ENCODE data around the gene RPL10A.

Gene RPL10A

GRCh38 chr6:35473075-35473849 lies 5.1 kb downstream of the RPL10A start:
- Histone ChIP-seq H3K27ac (peak overlapping the region in 1 of 21 experiments; percentile 6), H3K4me3 (no peak overlapping the region)

DNA sequence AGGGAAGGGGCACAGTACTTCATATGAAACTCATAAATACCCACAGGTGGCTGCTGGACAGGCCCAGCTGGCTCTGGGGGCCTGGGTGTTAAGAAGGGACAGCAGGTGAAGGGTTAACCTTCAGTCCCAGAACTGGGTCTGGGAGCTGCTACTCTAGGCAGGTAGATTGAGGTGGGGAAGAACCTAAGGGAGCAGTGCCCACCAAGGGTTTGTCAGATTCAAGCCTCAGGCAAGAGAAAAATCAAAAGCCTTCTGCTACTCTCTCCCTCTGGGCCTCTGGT lies 5.6 kb downstream of the RPL10A start:
- H3K4me3 ChIP-seq = no peak overlapping the region
- peak overlapping the region in 1 of 21 experiments; percentile 6 for H3K27ac ChIP-seq

- Histone ChIP-seq H3K4me3 (no peak overlapping the region), H3K27ac (peak overlapping the region in 1 of 21 experiments; percentile 6)
Observed at GRCh38 chr6:35474131-35474941, 6.1 kb downstream of the RPL10A start.

DNA sequence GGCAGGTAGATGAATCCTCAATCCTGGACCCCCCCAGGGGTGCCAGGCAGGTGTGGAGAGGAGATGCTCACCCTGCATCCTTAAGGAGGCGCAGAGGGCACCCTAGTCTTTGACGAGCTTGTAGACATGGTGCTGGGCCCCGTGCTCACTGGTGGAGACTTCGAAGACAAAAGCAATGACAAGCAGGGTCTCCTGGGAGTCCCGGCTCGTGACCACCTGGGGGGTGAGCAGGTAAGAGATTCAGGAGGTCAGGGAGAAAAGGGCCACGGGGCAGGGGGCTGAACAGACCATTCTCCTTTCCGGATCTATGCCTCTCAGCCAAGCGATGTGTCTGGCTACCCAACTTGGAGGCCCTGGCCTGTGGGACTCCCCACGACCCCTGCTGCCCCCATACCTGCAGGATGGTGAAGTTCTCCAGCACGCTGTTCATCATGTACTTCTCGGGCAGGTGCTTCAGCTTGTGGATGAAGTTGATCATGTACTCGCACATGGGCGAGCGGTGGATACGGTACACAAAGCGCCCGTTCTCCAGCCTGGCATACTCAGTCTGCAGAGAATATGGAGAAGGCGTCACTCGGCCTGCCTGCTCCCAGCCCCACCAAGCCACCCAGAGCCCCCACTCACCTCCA lies 6.9 kb downstream of the RPL10A start:
- no peak overlapping the region for H3K4me3 ChIP-seq
- H3K27ac ChIP-seq = no peak overlapping the region

- no peak overlapping the region for H3K27ac ChIP-seq
- H3K4me3 ChIP-seq = no peak overlapping the region
Observed at GRCh38 chr6:35475573-35475972, 7.4 kb downstream of the RPL10A start.

DNA sequence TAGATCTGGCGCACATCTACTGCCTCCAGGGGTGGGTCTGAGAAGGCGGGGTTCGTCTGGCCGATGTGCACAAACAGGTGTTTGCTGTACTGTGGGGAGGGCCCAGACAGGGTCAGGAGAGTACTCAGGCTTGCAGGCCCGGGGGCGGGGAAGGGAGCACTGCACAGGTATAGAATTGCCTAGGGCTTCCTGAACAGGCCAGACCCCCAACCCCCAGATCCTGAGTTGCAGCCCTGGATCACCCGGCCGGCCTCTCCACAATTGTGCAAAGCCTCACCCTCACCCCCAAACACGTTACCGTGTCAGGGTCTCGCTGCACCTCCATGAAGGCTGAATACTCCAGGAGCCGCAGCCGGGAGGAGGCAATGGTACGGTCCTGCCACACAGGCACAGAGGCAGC lies 7.8 kb downstream of the RPL10A start:
- Histone ChIP-seq H3K27ac (no peak overlapping the region), H3K4me3 (no peak overlapping the region)

- H3K4me3 ChIP-seq = no peak overlapping the region
Observed at GRCh38 chr6:35477028-35477427, 8.8 kb downstream of the RPL10A start.

DNA sequence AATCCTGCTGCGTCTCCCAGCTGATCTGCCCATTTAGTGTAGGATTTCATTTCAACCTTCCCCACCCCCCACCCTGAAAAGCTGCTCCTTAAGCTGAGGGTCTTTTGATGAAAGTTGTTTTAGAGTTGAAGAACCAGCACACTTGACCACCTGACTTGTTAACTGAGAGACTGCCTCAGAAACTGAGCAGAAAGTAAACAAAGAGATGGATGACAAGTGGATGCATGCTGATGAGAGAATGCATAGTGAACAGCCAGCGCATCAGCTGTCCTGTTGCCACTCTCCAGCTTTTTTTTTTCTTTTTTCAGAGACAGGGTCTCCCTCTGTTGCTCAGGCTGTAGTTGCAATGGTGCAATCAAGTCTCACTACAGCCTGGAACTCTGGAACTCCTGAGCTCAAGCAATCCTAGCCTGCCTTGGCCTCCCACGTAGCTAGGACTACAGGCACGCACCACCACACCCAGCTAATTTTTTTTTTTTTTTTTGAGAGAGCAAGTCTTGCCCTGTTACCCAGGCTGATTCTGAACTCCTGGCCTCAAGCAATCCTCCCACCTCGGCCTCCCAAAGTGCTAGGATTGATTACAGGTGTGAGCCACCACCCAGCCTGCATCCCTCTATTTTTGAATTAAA lies 9.5 kb downstream of the RPL10A start:
- Histone ChIP-seq H3K27ac (no peak overlapping the region), H3K4me3 (no peak overlapping the region)

More at GRCh38 chr6:35477028-35477427, 8.8 kb downstream of the RPL10A start:
- H3K27ac ChIP-seq = no peak overlapping the region

DNA sequence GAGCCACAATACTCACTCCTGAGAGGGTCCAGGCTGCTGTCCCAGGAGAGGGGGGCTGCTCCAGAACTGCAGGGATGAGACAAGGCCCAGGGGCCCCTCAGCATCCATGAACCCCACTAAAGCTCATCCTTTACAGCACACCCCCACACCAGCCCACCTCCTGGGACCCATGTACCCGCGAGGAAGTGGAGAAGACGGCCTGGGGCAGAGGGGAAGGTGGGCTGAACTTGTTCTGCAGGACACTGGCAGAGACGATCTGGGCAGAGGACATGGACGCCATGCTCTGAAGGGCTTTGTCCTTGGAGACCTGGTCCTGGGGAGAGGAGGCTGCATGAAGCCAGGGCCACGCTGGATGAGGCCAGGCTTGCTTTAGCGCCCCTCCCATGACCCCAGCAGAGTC lies 10.1 kb downstream of the RPL10A start:
- Histone ChIP-seq H3K27ac (no peak overlapping the region), H3K4me3 (no peak overlapping the region)

DNA sequence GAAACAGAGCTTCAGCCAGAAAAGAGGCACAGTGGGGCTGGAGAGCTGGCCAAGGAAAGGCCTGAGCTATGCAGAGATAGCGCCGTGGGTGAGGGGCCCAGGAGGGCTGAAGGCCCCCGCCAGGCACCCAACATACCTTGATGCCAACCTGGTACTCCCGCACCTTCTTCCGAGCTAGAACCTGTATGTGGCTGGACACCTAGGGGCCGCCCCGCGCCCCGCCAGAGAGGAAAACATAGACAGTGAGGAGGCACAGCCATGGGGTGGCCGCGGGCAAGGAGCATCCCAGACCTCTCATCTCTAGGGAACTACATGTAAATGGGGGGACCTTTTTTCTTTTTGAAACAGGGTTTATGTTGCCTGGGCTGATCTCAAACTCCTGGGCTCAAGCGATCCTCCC lies 12.0 kb downstream of the RPL10A start:
- H3K4me3 ChIP-seq = no peak overlapping the region
- H3K27ac ChIP-seq = no peak overlapping the region

DNA sequence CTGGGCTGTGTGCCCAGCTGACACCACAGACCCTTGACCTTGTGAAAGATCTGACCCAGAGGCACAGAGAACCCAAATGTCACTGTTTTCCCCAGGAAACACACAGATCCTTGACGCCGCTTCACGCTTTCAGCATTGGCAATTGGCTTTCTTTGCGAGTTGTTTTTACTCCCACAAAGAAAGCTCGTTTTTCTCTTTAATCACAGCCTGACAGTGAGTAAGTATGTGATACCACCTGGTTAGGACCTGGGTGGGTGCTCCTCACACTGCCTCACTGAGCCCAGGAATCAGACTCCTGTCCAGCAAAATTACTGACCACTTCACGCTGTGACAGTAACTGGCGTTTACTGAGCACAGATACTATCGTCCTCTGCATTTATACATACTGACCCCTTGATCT lies 13.0 kb downstream of the RPL10A start:
- Histone ChIP-seq H3K4me3 (no peak overlapping the region), H3K27ac (no peak overlapping the region)

DNA sequence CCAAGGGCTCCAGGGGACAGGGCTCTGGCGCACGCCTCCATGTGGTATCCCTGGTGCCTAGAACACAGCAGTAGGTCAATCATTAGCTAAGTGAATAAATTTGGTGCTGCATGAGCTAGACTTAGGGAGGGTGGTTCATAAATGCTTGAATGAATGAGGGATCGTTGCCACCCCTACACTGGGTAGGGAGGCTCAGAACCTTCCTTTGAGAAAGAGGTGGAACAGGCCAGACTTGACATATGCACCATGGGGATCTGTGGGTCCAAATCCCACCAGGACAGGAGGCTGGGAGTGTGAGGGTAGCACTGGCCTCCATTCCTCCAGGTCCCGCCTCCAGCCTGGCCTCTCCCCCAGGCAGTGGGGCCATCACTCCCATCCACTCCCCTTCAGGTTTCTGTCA lies 14.9 kb downstream of the RPL10A start:
- no peak overlapping the region for H3K27ac ChIP-seq
- H3K4me3 ChIP-seq = no peak overlapping the region

DNA sequence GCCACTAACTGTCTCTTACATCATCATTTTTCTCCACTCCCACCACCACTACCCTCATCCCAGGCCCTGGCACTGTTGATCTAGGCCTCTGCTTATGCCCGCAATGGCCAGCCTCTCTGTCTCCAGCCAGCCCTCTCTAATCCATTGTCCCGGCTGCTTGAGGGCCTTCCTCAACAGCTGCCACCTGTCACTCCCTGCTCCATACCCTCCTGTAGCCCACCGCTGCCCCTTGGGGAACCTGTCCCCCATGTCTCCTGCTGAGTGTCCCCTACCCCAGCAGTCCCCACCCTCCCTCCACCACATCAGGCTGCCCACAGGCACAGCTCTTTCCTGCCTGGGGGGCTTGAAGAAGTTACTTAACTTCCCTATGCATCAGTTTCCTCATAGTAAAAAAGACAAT lies 15.3 kb downstream of the RPL10A start:
- H3K4me3 ChIP-seq = no peak overlapping the region
- H3K27ac ChIP-seq = peak overlapping the region in 3 of 21 experiments; percentile 4 to 94 (median 27)

- Histone ChIP-seq H3K4me3 (no peak overlapping the region), H3K27ac (peak overlapping the region in 8 of 21 experiments; percentile 1 to 94 (median 88))
Observed at GRCh38 chr6:35483893-35484645, 15.9 kb downstream of the RPL10A start.

DNA sequence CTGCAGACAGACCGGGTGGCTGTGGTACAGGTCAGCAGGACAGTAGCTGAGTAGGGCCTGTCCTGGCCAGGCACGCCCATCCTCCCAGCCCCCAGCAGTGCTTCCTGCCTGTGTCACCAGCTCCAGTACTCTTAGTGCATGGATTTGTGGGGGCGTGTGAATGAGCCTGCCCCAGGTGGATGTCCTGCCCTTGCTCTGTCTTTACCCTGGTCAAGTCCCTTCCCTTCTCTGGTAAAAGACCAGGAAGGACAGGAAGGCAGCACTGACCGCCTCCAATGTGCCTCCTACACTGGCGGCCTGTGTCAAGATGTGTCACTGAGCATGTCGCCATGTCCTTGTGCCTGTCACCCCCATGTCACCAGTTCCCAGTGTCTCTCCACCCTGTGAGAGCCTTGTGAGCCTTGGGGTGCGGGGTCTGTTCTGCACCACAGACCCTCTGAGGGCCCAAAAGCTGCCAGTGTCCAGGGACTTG lies 16.8 kb downstream of the RPL10A start:
- Histone ChIP-seq H3K27ac (peak overlapping the region in 19 of 21 experiments; percentile 64 to 94 (median 90)), H3K4me3 (no peak overlapping the region)

DNA sequence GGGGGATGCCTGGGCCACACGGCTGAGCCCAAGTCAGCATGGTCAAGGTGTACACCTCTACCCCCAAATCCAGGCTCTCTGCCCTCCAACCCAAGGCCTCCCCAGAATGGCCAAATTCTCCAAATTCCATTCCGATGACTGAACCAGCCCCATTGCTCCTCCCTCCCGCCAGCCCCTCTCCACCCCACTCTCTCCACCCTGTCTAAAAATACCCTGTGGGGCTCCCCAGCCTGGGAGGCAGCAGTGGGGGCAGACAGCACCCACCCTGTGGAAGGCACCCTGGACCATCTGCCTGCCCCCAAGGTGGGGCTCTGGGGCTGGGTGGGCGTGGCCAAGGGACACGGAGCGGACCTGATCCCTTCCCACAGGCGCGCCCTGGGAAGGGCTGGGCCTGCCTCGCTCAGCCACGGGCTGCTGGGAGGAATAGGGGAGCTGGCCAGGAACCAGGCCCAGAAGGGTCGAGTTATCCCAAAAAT lies 17.2 kb downstream of the RPL10A start:
- H3K27ac ChIP-seq = peak overlapping the region in 20 of 21 experiments; percentile 64 to 94 (median 90)
- peak overlapping the region in 1 of 7 experiments; percentile 29 for H3K4me3 ChIP-seq

- H3K4me3 ChIP-seq = peak overlapping the region in 3 of 7 experiments; percentile 5 to 29 (median 10)
- peak overlapping the region in 20 of 21 experiments; percentile 69 to 94 (median 90) for H3K27ac ChIP-seq
Observed at GRCh38 chr6:35486005-35486925, 18.1 kb downstream of the RPL10A start.

Data from skin epidermis (tissue), 12 donors.